Activated naive CD8-positive, alpha-beta T cell treated with anti-CD3 and anti-CD28 coated beads, Interleukin-2, amount 50 U/mL, for 24 hours (primary cell): Measurements from ENCODE around the gene ACOXL.

Source experiments
- ATAC-seq: fragments of 150-1000 bp; cut with Tn5 transposase; one replicate; pipeline ENCODE4 v1.10.0; 2021
- DNase-seq: peaks from one replicate; pipeline ENCODE4 v3.0.0; 2021
- H3K27ac Mint-ChIP-seq: one replicate; pipeline ENCODE4 v1.8.0; 2021; ENCODE audit warnings: mild to moderate bottlenecking, mixed read lengths
- H3K27me3 Mint-ChIP-seq: one replicate; pipeline ENCODE4 v1.8.0; 2021; ENCODE audit warnings: mixed read lengths
- H3K36me3 Mint-ChIP-seq: one replicate; pipeline ENCODE4 v1.8.0; 2021; ENCODE audit warnings: low read depth, mixed read lengths
- H3K4me1 Mint-ChIP-seq: one replicate; pipeline ENCODE4 v1.8.0; 2021; ENCODE audit warnings: mixed read lengths
- H3K4me3 Mint-ChIP-seq: one replicate; pipeline ENCODE4 v1.8.0; 2021; ENCODE audit warnings: mild to moderate bottlenecking, moderate library complexity, mixed read lengths
- H3K9me3 Mint-ChIP-seq: one replicate; pipeline ENCODE4 v1.8.0; 2021; ENCODE audit warnings: mixed read lengths

The ACOXL gene

GRCh38 chr2:110735366-110735765 lies 3.0 kb downstream of the ACOXL start:
- no peak overlapping the region for H3K4me3 Mint-ChIP-seq
- no peaks in the 10 kb centered on the region for H3K36me3 Mint-ChIP-seq
- no peak for ATAC-seq
- H3K27ac Mint-ChIP-seq, result no peak overlapping the region
- no peak for DNase-seq
- H3K27me3 Mint-ChIP-seq, result peaks cover 91% of the 10 kb centered on the region
- peaks cover 14% of the 10 kb centered on the region for H3K4me1 Mint-ChIP-seq
- peaks cover 7% of the 10 kb centered on the region for H3K9me3 Mint-ChIP-seq

- Mint-ChIP-seq H3K27ac (no peak overlapping the region), H3K36me3 (no peaks in the 10 kb centered on the region), H3K4me3 (no peak overlapping the region), H3K4me1 (peaks cover 21% of the 10 kb centered on the region), H3K27me3 (peaks cover 93% of the 10 kb centered on the region), H3K9me3 (peaks cover 7% of the 10 kb centered on the region)
- ATAC-seq, result no peak
- DNase-seq, result no peak
Observed at GRCh38 chr2:110737783-110738182, 5.4 kb downstream of the ACOXL start.

GRCh38 chr2:110740747-110741349 lies 8.5 kb downstream of the ACOXL start:
- Mint-ChIP-seq H3K27ac (no peak overlapping the region), H3K36me3 (no peaks in the 10 kb centered on the region), H3K4me1 (peaks cover 13% of the 10 kb centered on the region), H3K27me3 (peaks cover 94% of the 10 kb centered on the region), H3K9me3 (peaks cover 7% of the 10 kb centered on the region), H3K4me3 (no peak overlapping the region)
- ATAC-seq (no peak), DNase-seq (no peak)

GRCh38 chr2:110741491-110741980 lies 9.2 kb downstream of the ACOXL start:
- ATAC-seq, result no peak
- H3K4me1 Mint-ChIP-seq, result peaks cover 13% of the 10 kb centered on the region
- DNase-seq, result no peak
- no peaks in the 10 kb centered on the region for H3K36me3 Mint-ChIP-seq
- no peak overlapping the region for H3K27ac Mint-ChIP-seq
- H3K4me3 Mint-ChIP-seq, result no peak overlapping the region
- peaks cover 7% of the 10 kb centered on the region for H3K9me3 Mint-ChIP-seq
- H3K27me3 Mint-ChIP-seq, result peaks cover 94% of the 10 kb centered on the region

- DNase-seq (no peak), ATAC-seq (no peak)
- Mint-ChIP-seq H3K9me3 (peaks cover 7% of the 10 kb centered on the region), H3K4me1 (peaks cover 17% of the 10 kb centered on the region), H3K27me3 (peaks cover 92% of the 10 kb centered on the region), H3K27ac (no peak overlapping the region), H3K36me3 (no peaks in the 10 kb centered on the region), H3K4me3 (no peak overlapping the region)
Observed at GRCh38 chr2:110742412-110742811, 10.0 kb downstream of the ACOXL start.

GRCh38 chr2:110743600-110743999 lies 11.2 kb downstream of the ACOXL start:
- Mint-ChIP-seq H3K27me3 (peaks cover 90% of the 10 kb centered on the region), H3K9me3 (peaks cover 5% of the 10 kb centered on the region), H3K4me3 (no peak overlapping the region), H3K4me1 (peaks cover 29% of the 10 kb centered on the region), H3K36me3 (no peaks in the 10 kb centered on the region), H3K27ac (no peak overlapping the region)
- DNase-seq (no peak), ATAC-seq (no peak)

- DNase-seq, result no peak
Observed at GRCh38 chr2:110744429-110744828, 12.1 kb downstream of the ACOXL start.

DNA sequence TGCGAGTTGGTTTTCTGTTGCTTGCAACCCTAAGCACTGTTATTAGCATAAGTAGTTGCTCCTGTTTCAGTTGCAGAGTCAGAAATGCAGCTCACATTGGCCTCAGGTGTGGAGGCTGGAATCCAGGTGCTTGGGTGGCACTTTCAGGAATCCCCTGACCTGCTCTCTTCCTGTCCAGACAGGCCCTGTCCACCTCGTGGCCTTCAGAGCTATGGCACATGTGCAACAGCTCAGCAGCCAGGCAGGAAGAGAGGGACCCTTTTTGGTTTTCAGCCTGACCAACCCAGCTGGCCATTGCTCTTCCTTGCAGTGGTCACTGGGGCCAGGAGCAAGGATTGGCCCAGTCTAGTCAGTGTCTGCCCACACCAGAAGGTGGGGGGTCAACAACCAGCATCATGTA lies 12.7 kb downstream of the ACOXL start:
- no peaks in the 10 kb centered on the region for H3K36me3 Mint-ChIP-seq
- no peak overlapping the region for H3K27ac Mint-ChIP-seq
- ATAC-seq (no peak), DNase-seq (no peak)
- peaks cover 37% of the 10 kb centered on the region for H3K4me1 Mint-ChIP-seq
- no peaks in the 10 kb centered on the region for H3K9me3 Mint-ChIP-seq
- no peak overlapping the region for H3K4me3 Mint-ChIP-seq
- H3K27me3 Mint-ChIP-seq, result peaks cover 88% of the 10 kb centered on the region

More at GRCh38 chr2:110744429-110744828, 12.1 kb downstream of the ACOXL start:
- Mint-ChIP-seq H3K27ac (no peak overlapping the region), H3K4me3 (no peak overlapping the region), H3K27me3 (peaks cover 88% of the 10 kb centered on the region), H3K9me3 (no peaks in the 10 kb centered on the region), H3K36me3 (no peaks in the 10 kb centered on the region), H3K4me1 (peaks cover 37% of the 10 kb centered on the region)
- no peak for ATAC-seq

DNA sequence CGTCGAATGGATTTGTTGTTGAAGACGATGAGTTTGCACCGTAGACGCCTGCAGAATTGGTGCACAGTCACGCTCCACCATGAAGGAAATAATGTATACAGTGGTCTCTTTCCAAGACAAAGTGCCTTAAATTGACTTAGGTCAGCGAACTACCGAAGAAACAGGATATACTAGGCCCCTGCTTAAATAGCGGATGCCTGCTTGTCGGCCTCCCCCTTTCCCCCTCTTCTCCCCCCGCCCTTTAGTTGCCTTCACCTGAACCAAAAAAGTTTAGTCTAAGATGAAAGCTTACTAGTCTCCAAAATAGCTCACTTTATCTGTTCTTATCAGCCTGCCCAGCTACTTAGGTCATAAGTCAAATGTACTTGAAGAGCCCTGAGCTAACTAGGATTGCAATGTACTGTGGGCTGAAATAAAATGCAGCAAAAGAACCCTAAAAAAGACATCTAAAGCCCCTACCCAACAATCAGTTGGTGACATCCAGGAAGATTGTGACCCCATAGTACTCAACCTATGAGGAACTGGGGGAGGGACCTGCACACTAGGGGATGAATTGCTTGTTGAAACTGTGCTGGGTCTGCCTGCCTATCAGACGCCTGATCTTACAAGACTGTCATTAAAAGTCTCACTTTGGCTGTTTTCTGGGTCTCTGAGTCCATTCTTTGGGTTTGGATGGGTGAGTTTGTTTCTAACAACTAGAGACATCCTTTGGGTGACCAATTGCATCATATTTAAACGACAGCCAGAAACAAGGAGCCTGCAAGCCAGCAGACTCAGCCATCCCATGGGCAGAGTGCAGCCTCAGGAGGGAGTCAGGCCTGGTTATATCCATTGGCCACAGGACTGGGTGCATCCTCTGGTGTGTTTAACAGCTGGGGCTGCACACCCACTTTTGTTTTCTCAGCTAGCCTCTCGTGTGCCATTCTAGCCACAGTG lies 14.5 kb downstream of the ACOXL start:
- peaks cover 79% of the 10 kb centered on the region for H3K27me3 Mint-ChIP-seq
- no peaks in the 10 kb centered on the region for H3K36me3 Mint-ChIP-seq
- H3K9me3 Mint-ChIP-seq, result no peaks in the 10 kb centered on the region
- H3K27ac Mint-ChIP-seq, result no peak overlapping the region
- DNase-seq (no peak), ATAC-seq (no peak)
- peaks cover 30% of the 10 kb centered on the region for H3K4me1 Mint-ChIP-seq
- H3K4me3 Mint-ChIP-seq, result no peak overlapping the region

DNA sequence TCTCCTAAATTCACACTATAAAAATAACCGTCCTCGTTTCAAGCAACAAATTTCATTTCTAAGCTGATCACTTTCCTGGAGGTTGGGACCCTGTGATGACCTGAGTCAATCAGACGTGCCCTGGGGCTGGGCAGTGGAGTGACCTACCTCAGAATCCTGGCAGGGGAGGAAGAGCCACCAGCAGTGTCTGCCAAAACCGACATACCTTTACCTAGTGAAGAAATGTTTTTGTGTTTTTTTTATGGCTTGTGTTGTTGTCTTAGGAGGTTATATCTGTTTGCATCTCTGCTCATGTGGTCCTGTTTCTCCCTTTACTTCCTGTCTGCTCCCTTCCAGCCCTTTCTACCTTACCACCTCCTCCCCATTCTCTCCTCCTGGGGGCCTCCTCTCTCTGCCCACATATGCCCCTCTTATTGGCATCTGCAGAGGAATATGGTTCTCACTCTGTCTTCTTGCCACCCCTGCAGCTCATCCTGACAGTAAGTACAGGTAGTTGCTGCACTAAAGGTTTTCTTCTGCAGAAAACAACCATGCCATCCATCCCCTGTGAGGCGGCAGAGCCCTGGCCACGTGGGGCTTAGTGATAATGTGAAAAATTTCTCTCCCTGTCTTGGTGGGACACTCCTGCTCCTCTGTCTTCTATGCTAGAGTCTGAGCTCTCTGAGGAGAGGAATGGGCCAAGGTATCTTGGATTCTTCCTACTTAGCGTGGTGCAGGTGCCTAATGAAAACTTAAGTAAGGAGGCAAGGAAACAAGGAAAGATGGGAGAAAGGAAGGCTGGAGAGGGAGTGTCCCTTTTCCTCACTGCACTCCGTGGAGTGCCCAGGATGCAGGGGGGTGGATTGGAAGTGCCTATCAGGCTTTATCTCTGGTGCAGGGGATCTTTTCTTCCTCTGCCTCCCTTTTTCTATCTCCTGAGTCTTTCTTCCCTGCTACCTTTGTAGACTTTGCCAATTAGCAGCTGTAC lies 15.4 kb downstream of the ACOXL start:
- H3K4me1 Mint-ChIP-seq, result peaks cover 24% of the 10 kb centered on the region
- H3K36me3 Mint-ChIP-seq, result no peaks in the 10 kb centered on the region
- H3K9me3 Mint-ChIP-seq, result no peaks in the 10 kb centered on the region
- peaks cover 74% of the 10 kb centered on the region for H3K27me3 Mint-ChIP-seq
- ATAC-seq, result no peak
- peak overlapping the region; percentile 67 for H3K27ac Mint-ChIP-seq
- H3K4me3 Mint-ChIP-seq, result no peak overlapping the region
- no peak for DNase-seq

- Mint-ChIP-seq H3K9me3 (no peaks in the 10 kb centered on the region), H3K4me1 (peaks cover 24% of the 10 kb centered on the region), H3K36me3 (no peaks in the 10 kb centered on the region), H3K27ac (peak overlapping the region; percentile 67), H3K4me3 (peak overlapping the region; percentile 41), H3K27me3 (peaks cover 69% of the 10 kb centered on the region)
- peak; percentile 97 for ATAC-seq
- DNase-seq, result peak; percentile 66
Observed at GRCh38 chr2:110748489-110748867, 16.1 kb downstream of the ACOXL start.

DNA sequence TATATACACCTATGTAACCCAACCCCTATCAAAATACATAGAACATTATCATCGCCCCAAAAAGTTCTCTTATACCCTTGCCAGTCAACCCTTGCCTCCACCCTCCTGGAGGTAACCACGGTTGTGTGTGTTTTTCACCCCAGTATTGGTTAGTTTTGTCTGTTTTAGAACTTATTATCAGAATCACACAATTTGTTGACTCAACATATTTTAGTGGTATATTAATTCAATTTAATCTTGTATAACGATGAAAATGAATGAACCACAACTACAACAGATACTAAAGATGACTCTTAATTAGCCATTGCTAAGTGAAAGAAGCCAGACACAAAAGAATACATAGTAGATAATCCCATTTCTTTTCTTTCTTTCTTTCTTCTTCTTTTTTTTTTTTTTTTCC lies 19.3 kb downstream of the ACOXL start:
- Mint-ChIP-seq H3K9me3 (no peaks in the 10 kb centered on the region), H3K27ac (no peak overlapping the region), H3K4me3 (no peak overlapping the region), H3K27me3 (peaks cover 38% of the 10 kb centered on the region), H3K36me3 (no peaks in the 10 kb centered on the region), H3K4me1 (peaks cover 24% of the 10 kb centered on the region)
- no peak for ATAC-seq
- no peak for DNase-seq

DNA sequence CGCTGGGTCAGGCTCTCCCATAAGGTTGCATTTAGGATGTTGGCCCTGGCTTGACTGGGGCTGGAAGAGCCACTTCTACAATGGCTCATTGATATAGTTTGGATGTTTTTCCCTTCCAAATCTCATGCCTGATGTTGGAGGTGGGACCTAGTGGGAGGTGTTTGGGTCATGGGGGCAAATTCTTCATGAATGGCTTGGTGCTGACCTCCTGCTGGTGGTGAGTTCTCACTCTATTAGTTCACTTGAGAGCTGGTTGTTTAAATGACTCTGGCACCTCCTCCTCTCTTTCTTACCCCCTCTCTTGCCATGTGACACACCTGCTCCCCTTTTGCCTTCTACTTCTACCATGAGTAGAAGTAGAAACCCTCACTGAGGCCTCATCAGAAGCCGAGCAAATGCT lies 20.5 kb downstream of the ACOXL start:
- H3K27me3 Mint-ChIP-seq, result peaks cover 33% of the 10 kb centered on the region
- H3K9me3 Mint-ChIP-seq, result no peaks in the 10 kb centered on the region
- no peak overlapping the region for H3K4me3 Mint-ChIP-seq
- DNase-seq, result no peak
- peaks cover 15% of the 10 kb centered on the region for H3K4me1 Mint-ChIP-seq
- H3K36me3 Mint-ChIP-seq, result no peaks in the 10 kb centered on the region
- no peak overlapping the region for H3K27ac Mint-ChIP-seq
- ATAC-seq, result no peak

GRCh38 chr2:110755491-110756078 lies 23.2 kb downstream of the ACOXL start:
- ATAC-seq (no peak), DNase-seq (no peak)
- no peaks in the 10 kb centered on the region for H3K4me1 Mint-ChIP-seq
- no peaks in the 10 kb centered on the region for H3K36me3 Mint-ChIP-seq
- H3K27ac Mint-ChIP-seq, result no peak overlapping the region
- H3K27me3 Mint-ChIP-seq, result peaks cover 27% of the 10 kb centered on the region
- H3K4me3 Mint-ChIP-seq, result no peak overlapping the region
- H3K9me3 Mint-ChIP-seq, result peaks cover 5% of the 10 kb centered on the region
